Natural killer cell (primary cell): ENCODE results near the gene SPATA3. TPM values are rescaled to one million over a fixed set of nuclear protein-coding genes. Genes with fewer than 3 reads are reported as not detected.

ENCODE experiments used
- ATAC-seq, 3 donors: fragments of 150-1000 bp in 2 of 3; fragments of 200-7000 bp in 1 of 3; cut with Tn5 transposase; 1 replicate in 1 of 3; 2 replicates in 2 of 3; pipeline ENCODE4 v1.10.0; 2021; ENCODE audit warnings: mild to moderate bottlenecking in 2 of 3, moderate library complexity in 2 of 3
- DNase-seq, 2 donors: peaks; one replicate each; pipeline versions ENCODE4 v3.0.0 to v3.0.0-alpha.2; 2013 to 2021; ENCODE audit warnings: mixed read lengths in 1 of 2
- H3K27ac ChIP-seq: one replicate; pipeline ENCODE4 v1.5.1; 2013; ENCODE audit warnings: mild to moderate bottlenecking, low read length
- H3K27me3 ChIP-seq: one replicate; pipeline ENCODE4 v1.6.1; 2013; ENCODE audit warnings: low read length; ENCODE audit not compliant: control insufficient read depth, insufficient read depth
- H3K36me3 ChIP-seq: one replicate; pipeline ENCODE4 v1.6.1; 2013; ENCODE audit warnings: low read length; ENCODE audit not compliant: control insufficient read depth, insufficient read depth
- H3K4me1 ChIP-seq: one replicate; pipeline ENCODE4 v1.6.1; 2013; ENCODE audit warnings: low read length; ENCODE audit not compliant: control insufficient read depth, insufficient read depth
- H3K4me3 ChIP-seq: one replicate; pipeline ENCODE4 v1.5.1; 2013; ENCODE audit warnings: low read length
- H3K9me3 ChIP-seq: one replicate; pipeline ENCODE4 v1.6.1; 2013; ENCODE audit warnings: low read length; ENCODE audit not compliant: control insufficient read depth, insufficient read depth
- H3K27ac Mint-ChIP-seq, 2 donors: one replicate each; pipeline ENCODE4 v1.8.0; 2022; ENCODE audit warnings: mild to moderate bottlenecking in 2 of 2, mixed read lengths in 2 of 2, moderate library complexity in 1 of 2
- H3K27me3 Mint-ChIP-seq, 2 donors: one replicate each; pipeline ENCODE4 v1.8.0; 2022; ENCODE audit warnings: low read depth in 2 of 2, mixed read lengths in 2 of 2
- H3K36me3 Mint-ChIP-seq: one replicate; pipeline ENCODE4 v1.8.0; 2022; ENCODE audit warnings: mixed read lengths
- H3K4me1 Mint-ChIP-seq, 2 donors: one replicate each; pipeline ENCODE4 v1.8.0; 2022; ENCODE audit warnings: mixed read lengths in 2 of 2
- H3K4me3 Mint-ChIP-seq: one replicate; pipeline ENCODE4 v1.8.0; 2022; ENCODE audit warnings: mild to moderate bottlenecking, moderate library complexity, mixed read lengths
- H3K9me3 Mint-ChIP-seq, 2 donors: one replicate each; pipeline ENCODE4 v1.8.0; 2022; ENCODE audit warnings: mixed read lengths in 2 of 2
- WGBS: methylation state at CpG from one replicate; pipeline ENCODE4 v1.1.7; 2013; ENCODE audit warnings: missing lambda C conversion rate; ENCODE audit not compliant: insufficient coverage; 5-methylcytosine and 5-hydroxymethylcytosine counted together
- intact Hi-C: fragments of 100-400 bp; cut with micrococcal nuclease; formaldehyde crosslinking; loops from one replicate; pipeline ENCODE4 v1.14.2; 2022
- total RNA-seq, 4 donors: library from RNA; stranded (reverse); fragments of 120-200 nt in 1 of 4; gene quantifications; one replicate each; pipeline versions ENCODE4 v1.2.3 to v1.2.4, GENCODE V29; 2013 to 2022
- TF ChIP-seq, protein P1 (sequence below): fragments of 200-600 bp; IDR thresholded peaks from one replicate; pipeline ENCODE4 v1.8.0; 2022; ENCODE audit warnings: antibody characterized with exemption

SPATA3 gene
- total RNA-seq, 3 donors from 2014 or later (not counting 1 experiment from before 2014, with no cell fraction given): not detected

DNA sequence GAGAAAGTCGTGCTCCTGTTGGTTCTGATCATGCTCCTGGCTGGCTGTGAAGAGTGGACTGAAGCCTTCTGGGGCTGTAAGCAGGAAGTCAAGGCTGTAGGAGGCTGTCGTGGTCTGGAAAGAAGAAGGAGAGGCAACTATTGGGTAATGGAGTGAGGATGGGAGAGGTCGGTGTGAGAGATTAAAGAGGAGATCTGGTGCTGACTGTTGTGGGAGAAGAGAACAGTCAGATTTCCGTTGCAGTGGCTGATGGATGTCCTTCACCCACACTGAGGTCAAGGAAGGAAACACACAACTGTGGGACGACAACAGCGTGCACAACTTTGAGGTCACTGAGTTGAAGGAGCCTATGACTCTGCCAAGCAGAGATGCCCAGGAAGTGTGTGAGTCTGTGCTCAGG, 57.9 kb downstream of the SPATA3 start:
- no peak for ATAC-seq
- Histone ChIP-seq H3K4me1 (peaks cover 55% of the 10 kb centered on the region), H3K27me3 (peaks cover 7% of the 10 kb centered on the region), H3K9me3 (no peaks in the 10 kb centered on the region), H3K36me3 (no peaks in the 10 kb centered on the region), H3K27ac (no peak overlapping the region), H3K4me3 (no peak overlapping the region)
- TF ChIP-seq, protein P1, sequence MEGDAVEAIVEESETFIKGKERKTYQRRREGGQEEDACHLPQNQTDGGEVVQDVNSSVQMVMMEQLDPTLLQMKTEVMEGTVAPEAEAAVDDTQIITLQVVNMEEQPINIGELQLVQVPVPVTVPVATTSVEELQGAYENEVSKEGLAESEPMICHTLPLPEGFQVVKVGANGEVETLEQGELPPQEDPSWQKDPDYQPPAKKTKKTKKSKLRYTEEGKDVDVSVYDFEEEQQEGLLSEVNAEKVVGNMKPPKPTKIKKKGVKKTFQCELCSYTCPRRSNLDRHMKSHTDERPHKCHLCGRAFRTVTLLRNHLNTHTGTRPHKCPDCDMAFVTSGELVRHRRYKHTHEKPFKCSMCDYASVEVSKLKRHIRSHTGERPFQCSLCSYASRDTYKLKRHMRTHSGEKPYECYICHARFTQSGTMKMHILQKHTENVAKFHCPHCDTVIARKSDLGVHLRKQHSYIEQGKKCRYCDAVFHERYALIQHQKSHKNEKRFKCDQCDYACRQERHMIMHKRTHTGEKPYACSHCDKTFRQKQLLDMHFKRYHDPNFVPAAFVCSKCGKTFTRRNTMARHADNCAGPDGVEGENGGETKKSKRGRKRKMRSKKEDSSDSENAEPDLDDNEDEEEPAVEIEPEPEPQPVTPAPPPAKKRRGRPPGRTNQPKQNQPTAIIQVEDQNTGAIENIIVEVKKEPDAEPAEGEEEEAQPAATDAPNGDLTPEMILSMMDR: no peak
- Mint-ChIP-seq H3K4me3 (peak overlapping the region; percentile 87), H3K4me1 (peaks cover 57 to 63% of the 10 kb centered on the region in 2 donors), H3K27ac (peak overlapping the region in 1 of 2 donors; percentile 62), H3K9me3 (no peaks in the 10 kb centered on the region), H3K27me3 (peaks cover 23 to 26% of the 10 kb centered on the region in 2 donors), H3K36me3 (no peaks in the 10 kb centered on the region)
- intact Hi-C loops: loop anchor here (1.0 to 5.0 kb wide), 2 partner anchors 177 to 230 kb away; no protein-coding TSS in a partner anchor
- DNase-seq: peak in 1 of 2 donors; percentile 10
- 55% methylated on average over 6 of the region's 6 CpGs for WGBS

DNA sequence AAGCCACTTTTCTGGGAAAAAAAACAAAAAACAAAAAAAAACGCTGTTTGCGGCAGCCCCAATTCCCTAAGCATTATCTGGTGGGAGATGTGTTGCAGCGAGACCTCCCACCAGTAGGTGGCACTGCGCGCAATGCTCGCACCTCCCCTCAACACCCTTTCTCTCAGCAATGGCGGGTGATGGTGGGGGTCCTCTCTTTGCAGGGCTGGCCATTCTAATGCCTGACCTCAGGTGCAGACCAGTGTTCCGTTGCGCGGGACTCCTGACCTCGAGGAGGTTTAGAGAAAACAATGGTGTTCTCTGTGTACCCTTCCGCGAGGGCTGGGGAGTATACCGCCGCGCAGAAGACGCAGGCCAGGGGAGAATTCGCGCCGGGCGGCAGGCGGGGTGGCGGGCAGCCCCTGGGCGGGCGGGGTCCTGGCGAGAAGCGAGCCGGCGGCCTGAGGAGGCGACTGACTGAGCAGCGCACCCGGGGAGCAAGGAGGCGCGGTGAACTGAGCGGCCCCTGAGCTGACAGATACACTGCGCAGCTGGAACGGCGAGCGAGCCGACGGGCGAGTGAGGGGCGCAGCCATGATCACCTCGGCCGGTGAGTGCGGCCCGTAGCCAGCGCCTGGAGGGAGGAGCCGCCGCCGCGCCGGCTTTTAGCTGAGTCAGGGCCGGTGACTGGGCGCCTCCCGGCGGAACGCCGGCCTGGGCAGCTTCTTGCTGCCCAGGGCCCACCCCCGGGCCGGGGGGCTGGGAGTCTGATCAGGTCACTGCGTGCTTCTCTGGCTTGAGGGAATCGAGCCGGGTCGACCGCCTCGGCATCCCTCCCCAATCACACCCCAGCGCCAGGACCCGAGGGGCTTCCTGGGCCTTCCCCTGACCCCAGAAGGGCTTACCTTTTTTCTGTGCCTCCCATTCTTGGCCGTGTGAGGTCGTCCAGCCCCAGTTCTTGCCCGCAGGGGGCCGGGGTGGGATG, 60.8 kb downstream of the SPATA3 start, which contains the start of gene PSMD1:
TSS of gene PSMD1 (plus strand) at position 415 of the 964 bp plus-strand sequence. CDS start at position 574, 159 bp downstream.
- Histone ChIP-seq H3K27ac (peak within 1 kb of the TSS; percentile 90), H3K36me3 (no peaks in the 10 kb centered on the region), H3K27me3 (peaks cover 7% of the 10 kb centered on the region), H3K9me3 (no peaks in the 10 kb centered on the region), H3K4me1 (peaks cover 34% of the 10 kb centered on the region), H3K4me3 (peak within 1 kb of the TSS; percentile 77)
- H3K27ac Mint-ChIP-seq: peak within 1 kb of the TSS; percentile 94 to 99
- H3K4me1 Mint-ChIP-seq: peaks cover 57 to 58% of the 10 kb centered on the region in 2 donors
- DNase-seq (peak; percentile 94 to 98), ATAC-seq (peak; percentile 87 to 97 (median 90))
- intact Hi-C loops: no loop called here
- H3K36me3 Mint-ChIP-seq: no peaks in the 10 kb centered on the region
- H3K4me3 Mint-ChIP-seq: peak within 1 kb of the TSS; percentile 95
- TF ChIP-seq, protein P1: peak; percentile 95
- WGBS: under 1% methylated on average over 69 of the region's 73 CpGs
- H3K9me3 Mint-ChIP-seq: no peaks in the 10 kb centered on the region
- H3K27me3 Mint-ChIP-seq: peaks cover 16 to 20% of the 10 kb centered on the region in 2 donors

DNA sequence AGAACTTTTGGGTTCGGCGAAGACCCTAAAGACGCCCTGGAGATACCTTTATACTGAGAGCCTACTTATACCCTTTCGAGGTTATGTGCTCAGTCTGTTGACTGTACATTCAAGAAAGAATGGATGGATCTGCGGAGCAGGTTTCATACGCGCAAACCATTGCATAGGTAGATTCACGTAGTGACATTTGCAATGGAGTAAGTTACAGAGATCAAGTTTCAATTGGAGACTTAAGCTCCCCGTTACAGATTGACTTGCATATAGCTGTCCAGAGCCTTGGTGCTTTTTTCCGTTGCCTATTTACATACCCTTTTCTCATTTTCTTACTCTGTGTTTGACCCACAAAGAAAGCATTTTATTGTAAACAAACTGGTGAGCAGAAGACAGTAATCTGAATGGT, 61.7 kb downstream of the SPATA3 start:
- ATAC-seq (no peak), DNase-seq (peak in 1 of 2 donors; percentile 16)
- Histone ChIP-seq H3K36me3 (peaks cover 5% of the 10 kb centered on the region), H3K27me3 (peaks cover 3% of the 10 kb centered on the region), H3K27ac (no peak overlapping the region), H3K4me3 (peak overlapping the region; percentile 77), H3K9me3 (no peaks in the 10 kb centered on the region), H3K4me1 (peaks cover 26% of the 10 kb centered on the region)
- no peaks in the 10 kb centered on the region for H3K36me3 Mint-ChIP-seq
- no peaks in the 10 kb centered on the region for H3K9me3 Mint-ChIP-seq
- intact Hi-C loops: no loop called here
- TF ChIP-seq, protein P1: no peak
- WGBS: 13% methylated on average over 10 of the region's 10 CpGs
- H3K27me3 Mint-ChIP-seq: peaks cover 16 to 18% of the 10 kb centered on the region in 2 donors
- H3K4me3 Mint-ChIP-seq: peak overlapping the region; percentile 95
- peak overlapping the region; percentile 94 to 99 for H3K27ac Mint-ChIP-seq
- H3K4me1 Mint-ChIP-seq: peaks cover 54% of the 10 kb centered on the region in 2 donors

Other genes with a start within 250 kb of the SPATA3 start
- 10 to 100 TPM in 1 of 3 donors, 1 to 10 TPM in 2; 4.7 to 36.3 (median 5.1) TPM for gene ITM2C, start 131.2 kb upstream of the SPATA3 start, total RNA-seq
- gene GPR55, start 70.9 kb upstream of the SPATA3 start, total RNA-seq: 1 to 10 TPM in 1 of 3 donors, under 1 TPM in 2; 0.09 to 1.1 (median 0.40) TPM
- not detected for gene C2orf72, start 41.4 kb downstream of the SPATA3 start, total RNA-seq
- gene PSMD1, start 60.7 kb downstream of the SPATA3 start, total RNA-seq: 10 to 100 TPM; 44.1 to 54.9 (median 49.7) TPM
- gene HTR2B, start 128.9 kb downstream of the SPATA3 start, total RNA-seq: not detected
- gene ARMC9, start 202.5 kb downstream of the SPATA3 start, total RNA-seq: 1 to 10 TPM; 1.2 to 2.3 (median 2.0) TPM